PC-9 (cell line): ENCODE data around the gene VWA3B.

Source experiments
- CTCF ChIP-seq: fragments of 200-600 bp; sonication (generic); conservative IDR thresholded peaks from 2 replicates; pipeline ENCODE4 v1.6.1; 2017; ENCODE audit warnings: mixed run types, antibody characterized with exemption, mild to moderate bottlenecking, moderate library complexity
- EZH2 ChIP-seq: fragments of 200-600 bp; sonication (generic); IDR thresholded peaks from 2 replicates; pipeline ENCODE4 v1.8.0; 2017; ENCODE audit warnings: antibody characterized with exemption, low read depth

- TF ChIP-seq CTCF (no peak), EZH2 (no peak)
Observed at GRCh38 chr2:98039085-98039756, 47.7 kb upstream of the VWA3B start.
